GM19035 (cell line): ENCODE data around the gene TDP2.
"Not testable (repeated sequence)": the region's sequence is repeated elsewhere in the genome, so short reads cannot be mapped to it uniquely, and the experiment has no call there.

Experiments used
- ATAC-seq: cut with Tn5 transposase; IDR thresholded peaks from one replicate; pipeline ENCODE4 v1.9.1; 2021; ENCODE audit not compliant: unreplicated experiment

TDP2 gene

DNA sequence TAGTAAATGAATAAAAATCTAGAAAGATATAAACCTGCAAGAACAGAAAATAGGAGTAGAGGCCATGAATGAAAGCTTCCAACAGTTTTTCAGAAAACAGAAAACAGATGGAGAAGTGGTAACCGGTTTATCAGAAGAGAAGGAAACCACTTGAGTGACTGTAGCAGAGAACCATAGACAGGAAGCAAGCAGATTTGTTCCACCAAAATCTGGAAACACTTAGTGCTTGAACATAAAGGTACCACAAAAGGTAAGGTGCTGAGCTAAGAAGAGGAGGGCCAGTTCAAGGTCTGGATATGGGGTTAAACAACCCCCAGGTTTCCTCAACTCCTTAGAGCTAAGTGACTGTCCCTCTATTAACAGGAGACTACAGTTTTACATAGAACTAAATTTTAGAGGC lies 11.5 kb downstream of the TDP2 start:
- no peak for ATAC-seq

DNA sequence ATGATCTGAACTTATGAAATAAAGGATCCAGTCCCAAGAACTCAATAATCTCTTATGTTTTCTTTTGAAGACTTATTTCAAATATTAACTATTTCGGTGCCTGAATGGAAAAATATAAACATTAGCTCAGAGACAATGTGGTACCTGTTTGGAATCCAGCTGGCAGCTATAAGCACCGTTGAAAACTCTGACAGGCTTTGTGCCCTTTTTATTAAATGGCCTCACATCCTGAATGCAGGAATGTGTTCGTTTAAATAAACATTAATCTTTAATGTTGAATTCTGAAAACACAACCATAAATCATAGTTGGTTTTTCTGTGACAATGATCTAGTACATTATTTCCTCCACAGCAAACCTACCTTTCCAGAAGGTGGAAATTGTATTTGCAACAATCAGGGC lies 16.3 kb downstream of the TDP2 start:
- no peak for ATAC-seq

DNA sequence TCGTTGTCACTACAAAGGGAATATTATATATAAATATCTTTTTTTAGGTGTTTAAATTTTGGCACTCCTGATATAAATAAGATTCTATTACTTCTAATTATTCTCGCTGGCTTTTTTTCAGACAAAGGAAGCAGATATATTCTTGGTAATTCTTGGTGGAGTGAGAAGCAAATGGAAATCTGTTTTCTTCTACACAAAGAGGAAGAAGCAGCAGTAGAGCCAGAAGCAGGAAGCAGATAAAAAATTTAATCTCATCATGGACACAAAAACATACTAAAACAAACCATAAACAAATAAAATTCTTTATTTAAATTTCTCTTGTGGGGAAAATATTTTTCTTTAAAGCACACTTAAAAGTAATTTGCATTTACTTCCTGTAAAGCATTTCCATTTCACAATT lies 17.0 kb downstream of the TDP2 start:
- ATAC-seq = no peak

DNA sequence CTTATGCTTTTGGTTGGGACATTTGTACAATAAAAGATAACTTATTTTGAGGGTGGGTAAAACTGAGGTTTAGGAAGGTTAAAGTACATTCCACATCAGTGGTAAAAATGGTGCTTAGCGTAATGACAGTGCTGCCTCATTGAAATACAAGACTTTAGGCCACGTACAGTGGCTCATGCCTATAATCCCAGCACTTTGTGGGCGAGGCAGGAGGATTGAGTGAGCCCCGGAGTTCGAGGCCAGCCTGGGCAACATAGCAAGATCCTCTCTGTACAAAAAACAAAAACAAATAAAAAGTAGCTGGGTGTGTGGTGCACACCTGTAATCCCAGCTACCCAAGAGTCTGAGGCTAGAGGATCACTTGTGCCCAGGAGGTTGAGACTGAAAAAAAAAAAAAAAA lies 18.4 kb downstream of the TDP2 start:
- ATAC-seq = no peak

DNA sequence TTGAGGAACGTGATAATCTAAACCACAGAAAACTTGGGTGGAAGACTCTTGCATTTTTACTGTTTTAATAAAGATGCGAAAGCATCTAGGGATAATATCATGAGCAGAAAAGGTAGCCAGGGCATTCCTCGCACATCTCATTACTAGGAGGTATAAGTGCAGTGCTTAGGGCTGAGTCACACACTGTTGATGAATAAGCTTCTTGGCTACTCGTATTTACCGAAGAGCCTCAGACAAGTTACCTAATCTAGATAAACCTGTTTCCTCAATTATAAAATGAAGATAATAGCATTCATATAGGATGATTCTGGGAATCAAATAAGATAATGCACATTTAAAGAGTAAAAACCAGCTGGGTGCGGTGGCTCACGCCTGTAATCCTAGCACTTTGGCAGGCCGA lies 19.9 kb downstream of the TDP2 start:
- no peak for ATAC-seq

DNA sequence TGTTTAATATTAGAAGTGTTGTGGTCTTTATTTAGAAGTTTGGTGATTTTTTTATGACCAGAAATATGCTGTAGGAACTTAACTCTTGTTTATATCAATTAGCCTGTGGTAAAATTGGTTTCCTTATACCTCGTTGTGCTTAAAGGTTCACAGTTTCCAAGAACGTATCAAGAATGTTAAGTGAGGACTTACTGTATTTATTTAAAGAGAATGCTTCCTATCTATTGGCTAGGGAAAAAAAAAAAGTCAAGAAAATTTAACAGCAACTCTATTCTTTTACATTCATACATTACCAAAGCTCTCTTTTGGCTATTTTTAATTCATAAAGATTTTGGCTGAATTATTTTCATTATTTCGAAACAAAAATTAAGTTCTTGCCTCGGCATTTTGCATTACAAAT lies 22.3 kb downstream of the TDP2 start:
- no peak for ATAC-seq

DNA sequence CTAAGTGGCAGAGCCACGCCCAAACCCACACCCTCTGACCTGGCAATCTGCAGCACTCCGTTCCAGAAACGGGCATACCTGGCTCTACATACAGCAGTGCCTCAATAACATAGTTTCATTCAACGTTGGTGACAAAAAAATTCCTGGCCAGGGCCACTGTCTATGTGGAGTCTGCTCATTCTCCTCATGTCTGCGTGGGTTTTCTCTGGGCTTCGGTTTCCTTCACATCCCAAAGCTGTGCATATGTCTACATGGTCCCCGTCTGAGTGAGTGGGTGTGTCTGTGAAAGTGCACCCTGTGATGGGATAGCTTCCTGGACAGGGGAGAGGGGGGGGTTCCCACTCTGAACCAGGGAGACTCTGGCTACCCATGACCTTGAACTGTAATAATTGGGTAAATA lies 22.8 kb downstream of the TDP2 start:
- ATAC-seq = no peak

DNA sequence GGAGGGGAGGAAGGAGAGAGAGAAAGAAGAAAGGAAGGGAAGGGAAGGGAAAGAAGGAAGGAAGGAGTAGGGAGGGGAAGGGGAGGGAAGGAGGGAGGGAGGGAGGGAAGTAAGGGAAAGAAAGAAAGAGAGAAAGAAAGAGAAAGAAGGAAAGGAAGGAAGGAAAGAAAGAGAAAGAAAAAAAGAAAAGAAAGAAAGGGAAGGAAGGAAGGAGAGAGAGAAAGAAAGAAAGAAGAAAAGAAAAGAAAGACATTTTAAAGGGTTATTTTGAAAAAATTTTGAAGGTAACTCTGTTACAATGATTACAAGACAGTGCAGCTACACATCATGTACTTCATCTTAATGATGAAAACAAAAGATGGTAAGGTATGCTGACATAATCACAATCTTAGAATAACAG lies 24.6 kb downstream of the TDP2 start:
- ATAC-seq = no peak

DNA sequence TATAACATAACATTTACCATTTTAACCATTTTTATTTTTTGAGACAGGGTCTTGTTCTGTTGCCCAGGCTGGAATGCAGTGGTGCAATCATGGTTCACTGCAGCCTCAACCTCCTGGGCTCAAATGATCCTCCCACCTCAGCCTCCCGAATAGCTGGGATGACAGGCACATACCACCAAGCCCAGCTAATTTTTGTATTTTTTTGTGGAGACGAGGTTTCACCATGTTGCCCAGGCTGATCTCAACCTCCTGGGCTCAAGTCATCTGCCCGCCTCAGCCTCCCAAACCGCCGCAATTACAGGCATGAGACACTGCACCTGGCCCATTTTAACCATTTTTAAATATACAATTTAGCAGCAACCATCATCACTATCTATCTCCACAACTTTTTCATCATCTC lies 26.1 kb downstream of the TDP2 start:
- ATAC-seq = not testable (repeated sequence)

DNA sequence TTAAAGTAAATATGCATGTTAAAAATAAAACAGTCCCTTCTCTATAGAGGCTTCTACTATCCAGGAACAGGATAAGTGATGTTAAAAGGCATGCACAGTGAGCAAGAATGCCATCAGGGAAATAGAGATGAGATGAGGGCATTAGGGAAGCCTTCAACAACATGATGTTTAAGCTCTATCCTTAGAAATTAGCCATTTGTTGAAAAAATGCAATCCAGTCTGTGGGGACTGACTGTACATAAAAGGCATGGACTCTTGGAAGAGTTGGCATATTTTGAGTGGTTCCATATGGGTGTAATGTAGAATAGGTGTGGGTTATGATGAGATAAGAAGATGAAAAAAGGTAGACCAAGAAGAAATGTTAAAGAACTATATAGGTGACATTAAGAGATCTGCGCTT lies 26.5 kb downstream of the TDP2 start:
- no peak for ATAC-seq

DNA sequence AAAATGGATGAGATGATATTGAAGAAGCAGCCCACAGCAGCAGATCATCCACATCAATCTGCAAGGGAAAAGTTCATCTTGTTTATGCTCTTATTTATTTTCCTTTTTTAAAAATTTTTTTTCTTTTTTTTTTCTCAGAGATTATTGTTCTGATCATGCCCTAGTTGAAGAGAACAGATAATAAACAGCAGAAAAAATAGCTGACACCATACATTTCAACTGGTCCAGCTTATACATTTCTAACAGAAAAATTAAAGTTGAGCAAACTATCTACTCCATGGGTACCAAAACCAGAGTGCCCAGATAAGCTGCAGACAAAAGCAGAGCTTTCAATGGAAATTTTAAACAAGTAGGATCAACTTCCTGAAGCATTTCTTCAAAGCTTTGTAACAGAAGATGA lies 30.0 kb downstream of the TDP2 start:
- no peak for ATAC-seq

DNA sequence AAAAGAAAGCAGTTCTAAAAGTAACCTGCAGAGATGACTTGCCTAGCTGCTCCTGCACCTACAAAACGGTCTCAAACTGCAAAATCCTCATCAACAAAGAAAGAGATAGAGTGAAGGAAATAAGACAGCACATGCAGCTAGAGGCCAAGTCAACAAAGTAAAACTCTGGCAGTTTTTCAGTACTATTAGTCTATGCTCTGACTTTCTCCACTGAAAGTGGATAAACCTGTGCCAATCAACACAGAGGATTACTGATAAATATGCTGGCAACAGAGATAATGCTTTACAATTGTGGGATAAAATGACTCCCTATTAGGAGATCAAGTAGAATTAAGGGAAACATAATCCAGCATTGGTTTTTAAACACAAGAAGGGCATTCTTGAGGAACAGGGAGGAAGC lies 34.1 kb downstream of the TDP2 start:
- ATAC-seq = no peak

DNA sequence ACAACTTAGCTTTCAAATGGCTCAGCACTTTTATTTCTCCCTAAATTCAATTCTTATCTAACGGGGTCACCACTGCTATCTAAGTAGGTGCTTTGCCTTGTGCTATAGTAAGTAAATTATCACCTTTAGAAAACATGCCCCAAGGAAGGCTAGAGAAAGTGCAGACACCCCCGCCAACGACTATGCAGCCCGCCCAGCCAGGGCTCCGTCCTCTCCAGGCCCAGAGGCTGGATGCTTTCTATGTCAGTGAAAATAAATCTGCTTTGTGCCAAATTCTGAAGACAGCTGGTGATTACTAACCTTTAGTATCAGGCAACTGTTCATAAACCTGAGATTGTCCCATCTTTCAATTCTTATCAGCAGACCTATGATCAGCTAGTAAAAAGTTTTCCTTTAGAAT lies 35.0 kb downstream of the TDP2 start:
- ATAC-seq = no peak

DNA sequence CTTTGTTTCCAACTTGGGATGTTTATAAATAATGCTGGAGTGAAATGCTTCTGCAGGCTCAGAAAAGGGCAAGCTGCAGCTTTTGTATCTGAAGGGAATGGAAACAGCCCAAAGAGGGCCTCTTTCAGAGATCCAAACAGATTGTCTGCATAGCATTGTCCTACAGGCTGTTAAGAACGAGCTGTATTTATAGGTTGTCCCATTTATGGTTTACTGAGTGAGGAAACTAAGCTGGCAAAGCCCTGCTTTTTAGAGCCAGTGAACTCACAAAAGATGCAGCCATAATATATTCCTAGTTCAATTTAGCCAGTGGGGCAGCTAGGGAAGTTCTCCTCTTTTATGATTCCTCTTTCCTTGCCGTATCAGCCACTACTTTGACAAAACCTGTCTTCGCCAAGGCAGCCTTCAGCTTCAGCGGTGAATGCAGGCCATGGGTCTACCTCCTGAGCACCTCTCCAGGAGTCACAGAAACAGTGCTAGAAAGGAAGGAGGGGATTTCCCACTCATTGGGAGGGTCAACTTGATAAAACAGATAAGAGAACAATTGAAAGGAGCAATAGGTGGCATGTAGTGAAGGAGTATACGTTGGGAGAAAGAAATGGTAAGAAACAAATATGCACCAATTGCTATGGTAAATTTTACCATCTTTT lies 35.7 kb downstream of the TDP2 start:
- ATAC-seq = no peak

DNA sequence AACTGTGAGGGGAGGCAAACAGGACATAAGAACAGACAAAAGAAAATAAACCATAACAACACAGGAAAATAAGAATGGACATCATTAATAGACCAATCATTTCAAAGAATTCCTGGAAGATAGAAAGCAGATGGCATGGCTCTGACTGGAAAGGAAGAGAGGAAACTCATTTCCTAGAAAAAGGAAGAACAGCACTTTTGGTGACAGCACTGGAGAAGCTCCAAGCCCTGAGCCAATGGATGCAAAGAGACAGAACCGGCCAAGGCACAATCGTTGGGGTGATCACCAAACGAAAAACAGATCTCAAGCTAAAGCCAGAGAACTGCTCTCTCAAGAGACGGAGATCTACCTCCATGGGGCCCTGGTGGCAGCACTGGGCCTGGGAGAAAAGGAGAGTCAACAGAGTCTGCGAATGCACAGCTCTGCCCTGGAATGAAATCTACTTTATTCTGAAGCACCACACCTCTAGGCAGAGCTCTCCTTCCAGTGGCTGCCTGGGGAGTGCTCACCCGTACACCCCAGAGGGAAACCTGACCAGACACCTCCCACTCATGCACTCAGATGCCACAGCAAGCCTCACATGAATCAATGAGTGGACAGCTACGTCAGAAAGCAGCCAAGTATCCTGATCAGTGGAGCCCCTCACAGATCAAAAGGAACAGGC lies 44.9 kb downstream of the TDP2 start:
- no peak for ATAC-seq

DNA sequence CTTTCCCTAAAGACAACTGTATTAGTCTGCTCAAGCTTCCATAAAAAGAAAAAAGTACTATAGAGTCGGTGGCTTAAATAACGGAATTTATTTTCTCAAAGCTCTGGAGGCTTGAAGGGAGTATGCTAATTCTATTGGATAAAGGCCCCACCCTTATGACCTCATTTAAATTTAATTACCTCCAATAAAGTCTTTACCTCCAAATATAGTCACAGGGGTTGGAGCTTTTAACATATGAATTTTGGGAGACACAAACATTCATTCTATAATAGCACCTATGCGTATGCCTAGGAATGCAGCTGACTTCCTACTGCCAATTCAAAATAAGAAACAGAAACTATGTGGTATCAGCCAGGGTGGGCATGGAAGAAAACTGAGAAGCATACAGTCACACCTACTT lies 46.1 kb downstream of the TDP2 start:
- no peak for ATAC-seq

DNA sequence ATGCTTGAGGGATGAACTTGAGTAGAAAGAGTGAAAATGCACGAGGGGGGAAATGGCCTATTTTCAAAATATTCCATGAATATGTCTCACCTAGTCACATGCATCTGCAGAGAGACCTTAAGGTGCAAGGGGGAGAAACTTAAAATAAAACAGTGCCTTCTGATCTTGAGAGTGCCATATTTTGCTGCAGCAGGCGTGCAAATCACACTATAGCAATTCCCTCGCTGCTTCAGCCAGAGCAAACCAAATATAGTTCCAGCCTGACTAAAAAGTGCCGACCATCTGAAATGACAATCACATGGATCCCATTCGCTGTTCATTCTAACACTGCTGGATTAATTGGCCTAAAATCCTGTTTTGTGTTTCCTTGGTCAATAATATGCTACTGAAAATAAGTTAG lies 47.0 kb downstream of the TDP2 start:
- no peak for ATAC-seq

DNA sequence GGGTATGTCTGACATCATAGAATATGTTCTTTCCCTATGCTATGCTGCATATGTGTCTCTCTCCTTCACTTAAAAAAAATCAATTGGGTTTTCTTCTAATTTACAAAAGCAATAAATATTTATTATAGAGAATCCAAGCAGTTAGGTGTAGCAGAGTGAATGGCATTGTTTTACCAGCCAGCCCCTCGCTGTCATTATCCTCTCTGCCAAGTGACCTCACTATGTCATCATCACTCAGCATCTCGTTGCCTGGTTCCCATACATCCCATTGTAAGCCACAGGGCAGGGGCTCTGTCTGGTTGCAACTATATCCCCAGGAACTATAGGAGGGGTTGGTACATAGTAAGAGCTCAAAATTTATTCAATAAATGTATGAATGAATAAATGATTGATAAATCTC lies 52.1 kb downstream of the TDP2 start:
- no peak for ATAC-seq

DNA sequence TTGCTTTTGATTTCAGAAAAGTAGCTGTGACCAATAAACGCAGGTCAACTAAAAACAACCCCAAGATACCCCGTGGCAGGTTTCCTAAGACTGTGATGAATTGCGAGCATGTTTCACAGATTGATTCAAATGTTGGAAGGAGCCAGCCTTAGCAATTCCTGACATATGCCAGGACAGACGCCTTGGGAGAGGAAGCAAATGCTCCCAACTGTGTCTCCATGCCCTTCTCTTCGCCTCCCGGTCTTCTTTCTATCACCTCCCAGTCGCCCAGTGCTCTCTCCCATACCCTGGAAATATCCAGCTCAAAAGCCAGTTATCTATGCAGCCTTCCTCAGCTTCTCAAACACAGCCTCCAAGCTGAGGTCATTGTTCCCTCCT lies 52.7 kb downstream of the TDP2 start:
- ATAC-seq = no peak

DNA sequence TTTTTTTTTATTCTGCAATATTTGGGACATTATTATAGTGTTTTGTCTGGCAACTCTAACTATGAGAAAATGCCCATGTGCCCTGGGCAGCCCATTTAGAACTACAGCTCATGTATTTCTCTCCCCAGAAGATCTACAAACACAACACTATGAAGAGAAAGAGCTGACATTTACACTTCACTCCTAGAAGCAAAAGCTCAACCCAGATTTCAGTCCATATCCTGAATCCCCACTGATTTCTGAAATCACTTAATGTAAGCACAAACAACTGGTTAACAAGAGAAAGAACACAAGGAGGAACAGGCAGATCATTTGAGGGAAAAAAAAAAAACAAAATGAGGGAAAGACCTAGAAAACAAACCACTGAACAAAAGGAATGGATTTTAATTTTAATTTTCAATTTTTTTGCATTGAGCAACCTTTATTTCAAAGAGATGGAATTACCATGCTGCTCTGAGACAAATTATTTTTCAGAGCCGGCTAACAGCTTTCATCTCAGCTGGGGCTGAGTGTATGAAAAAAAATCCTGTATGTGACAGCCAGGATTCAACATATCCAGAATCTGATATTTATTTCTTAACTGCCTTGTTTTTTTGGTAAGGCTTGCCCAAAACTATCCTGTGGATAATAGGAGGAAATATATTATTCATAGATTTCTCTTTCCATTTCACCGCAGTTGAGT lies 53.2 kb downstream of the TDP2 start:
- no peak for ATAC-seq

DNA sequence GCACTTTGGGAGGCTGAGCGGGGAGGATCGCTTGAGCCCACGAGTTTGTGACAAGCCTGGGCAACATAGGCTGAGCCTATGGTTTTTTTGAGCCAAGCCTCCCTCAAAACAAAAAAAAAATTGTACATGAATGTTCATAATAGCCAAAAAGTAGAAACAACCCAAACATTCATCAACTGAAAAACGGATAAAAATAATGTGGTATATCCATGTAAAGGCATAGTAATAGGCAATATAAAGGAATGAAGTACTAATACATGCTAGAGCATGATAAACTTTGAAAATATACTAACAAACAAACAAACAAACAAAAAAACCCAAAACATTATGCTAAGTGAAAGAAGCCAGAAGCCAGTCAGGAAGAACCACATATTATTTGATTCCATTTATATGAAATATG lies 56.0 kb downstream of the TDP2 start:
- no peak for ATAC-seq

DNA sequence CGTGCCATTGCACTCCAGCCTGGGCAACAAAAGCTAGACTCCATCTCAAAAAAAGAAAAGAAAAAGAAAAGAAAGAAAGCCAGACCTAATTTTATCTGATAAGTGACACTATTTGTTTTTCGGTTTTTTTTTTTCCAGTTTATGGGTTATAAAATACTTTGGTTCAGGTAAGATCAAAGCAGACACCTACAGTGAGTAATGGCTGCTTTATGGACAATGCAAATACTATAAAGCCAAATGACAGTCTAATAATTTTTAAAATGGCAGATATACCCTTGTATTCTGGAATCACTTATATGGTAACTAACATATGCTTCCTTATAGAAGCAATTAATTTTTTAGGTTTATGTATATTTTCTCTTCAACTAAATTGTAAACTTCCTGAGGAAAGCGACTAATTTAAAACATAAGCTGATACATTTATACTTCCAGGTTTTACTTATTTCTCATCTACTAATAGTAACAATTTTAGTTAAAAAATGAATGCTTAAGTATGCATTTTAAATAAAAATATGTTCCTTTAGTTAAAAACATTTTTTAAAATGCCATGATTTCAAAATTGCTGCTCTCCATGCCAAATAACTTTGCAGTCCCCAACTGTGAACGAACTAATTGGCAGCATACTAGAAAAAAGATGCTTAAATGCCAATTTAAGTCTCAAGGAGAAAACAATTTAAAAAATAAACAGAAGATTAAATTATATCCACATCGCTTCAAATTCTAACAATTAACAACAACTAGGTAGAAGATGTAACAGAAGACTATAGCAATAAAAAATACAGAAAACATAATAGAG lies 59.2 kb downstream of the TDP2 start:
- ATAC-seq = no peak
